GM12874 (cell line): Measurements from ENCODE around the gene CALHM3.

Source experiments
- CTCF ChIP-seq: IDR thresholded peaks from 2 replicates; pipeline ENCODE4 v1.5.1; 2011; ENCODE audit warnings: low read depth, mild to moderate bottlenecking, control low read depth, low read length, moderate library complexity; ENCODE audit not compliant: insufficient read depth

CALHM3 gene

GRCh38 chr10:103428989-103429643 is 49.9 kb downstream of the CALHM3 start:
- no peak for TF ChIP-seq CTCF

DNA sequence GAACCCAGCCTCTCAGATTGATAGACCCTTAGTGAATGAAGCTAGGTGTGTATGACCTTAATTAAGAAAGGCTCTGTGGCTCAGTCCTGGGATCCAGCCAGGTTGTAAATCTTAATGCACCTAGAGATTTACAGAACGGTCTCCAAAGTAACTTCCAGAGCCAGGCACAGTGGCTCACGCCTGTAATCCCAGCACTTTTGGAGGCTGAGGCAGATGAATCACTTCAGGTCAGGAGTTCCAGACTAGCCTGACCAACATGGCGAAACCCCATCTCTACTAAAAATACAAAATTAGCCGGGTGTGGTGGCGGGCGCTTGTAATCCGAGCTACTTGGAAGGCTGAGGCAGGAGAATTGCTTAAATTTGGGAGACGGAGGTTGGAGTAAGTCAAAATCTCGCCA is 51.2 kb downstream of the CALHM3 start:
- TF ChIP-seq CTCF, result no peak

DNA sequence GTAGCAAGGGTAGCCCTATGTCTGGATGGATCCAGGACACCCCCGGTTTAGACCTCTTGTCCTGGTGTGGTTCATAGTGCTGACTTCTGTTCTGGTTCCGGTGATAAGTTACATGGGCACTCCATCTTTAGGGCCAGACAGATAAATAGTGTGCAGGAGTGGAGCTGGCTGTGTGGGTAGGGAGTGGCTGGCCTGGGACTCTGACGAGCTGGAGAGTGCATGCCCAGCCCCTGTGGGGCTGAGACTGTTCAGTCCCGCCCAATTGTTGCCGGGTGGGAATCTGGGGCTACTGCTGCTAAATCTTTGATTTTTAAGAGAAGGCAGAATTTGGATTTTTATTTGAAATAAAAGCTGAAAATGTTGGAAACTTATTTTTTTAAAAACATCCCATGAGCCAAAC is 55.3 kb downstream of the CALHM3 start:
- TF ChIP-seq CTCF, result no peak
